Tibial artery (tissue), 4 donors: Measurements from ENCODE around the gene ZNF160.
"Not testable (repeated sequence)": the region's sequence is repeated elsewhere in the genome, so short reads cannot be mapped to it uniquely, and the experiment has no call there.

Source experiments
- DNase-seq, 2 donors: peaks; one replicate each; pipeline ENCODE4 v3.0.0-alpha.2; 2019
- H3K27ac ChIP-seq, 2 donors: fragments of 200-600 bp; sonication (generic) in 1 of 2; 1 replicate in 1 of 2; 2 replicates in 1 of 2; pipeline ENCODE4 v1.5.1; 2018 to 2019; ENCODE audit warnings: mild to moderate bottlenecking in 1 of 2
- H3K27me3 ChIP-seq, 2 donors: fragments of 200-600 bp; sonication (generic) in 1 of 2; one replicate each; pipeline versions ENCODE4 v1.5.1 to v1.6.0; 2016 to 2019
- H3K36me3 ChIP-seq, 3 donors: fragments of 200-600 bp; sonication (generic) in 2 of 3; one replicate each; pipeline ENCODE4 v1.5.1; 2016 to 2019; ENCODE audit warnings: mild to moderate bottlenecking in 2 of 3
- H3K4me1 ChIP-seq, 4 donors: fragments of 200-600 bp; sonication (generic) in 2 of 4; 1 replicate in 3 of 4; 2 replicates in 1 of 4; pipeline ENCODE4 v1.5.1; 2016 to 2019
- H3K4me3 ChIP-seq, 2 donors: fragments of 200-600 bp; sonication (generic) in 1 of 2; 1 replicate in 1 of 2; 2 replicates in 1 of 2; pipeline ENCODE4 v1.5.1; 2018 to 2019; ENCODE audit warnings: mild to moderate bottlenecking in 2 of 2
- H3K9me3 ChIP-seq, 3 donors: fragments of 200-600 bp; sonication (generic) in 1 of 3; one replicate each; pipeline ENCODE4 v1.5.1; 2016 to 2019
- intact Hi-C: fragments of 100-400 bp; cut with DNase I; formaldehyde crosslinking; loops from one replicate; pipeline ENCODE4 v1.15.0; 2023; ENCODE audit warnings: low total_unique reads
- TF ChIP-seq, protein P1 (sequence below), 2 experiments: fragments of 200-600 bp in 1 of 2; fragments of 450-650 bp in 1 of 2; IDR thresholded peaks; one replicate each; pipeline ENCODE4 v1.5.1; 2017 to 2019; ENCODE audit warnings: antibody characterized with exemption in 2 of 2, mild to moderate bottlenecking in 1 of 2, moderate library complexity in 1 of 2

Gene ZNF160

DNA sequence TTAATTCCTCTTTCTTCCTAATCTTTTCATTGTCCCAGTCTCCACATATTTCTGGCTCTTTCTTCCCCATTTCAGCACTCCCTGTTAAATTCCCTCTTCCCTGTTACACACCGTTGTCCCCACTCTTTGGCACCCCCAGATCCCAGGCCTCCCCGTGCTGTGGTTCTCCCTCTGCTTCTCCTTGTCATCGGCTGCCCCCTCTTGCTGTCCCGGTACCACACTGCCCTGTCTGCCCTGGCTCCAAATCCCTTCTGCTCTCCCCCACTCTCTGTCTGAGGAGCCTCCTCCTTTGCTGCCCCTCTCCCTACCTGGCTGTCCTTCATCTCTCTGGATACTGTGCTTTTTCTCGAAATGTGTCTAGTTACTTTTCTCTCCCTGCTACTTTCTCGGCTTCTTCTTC, 28.5 kb upstream of the ZNF160 start:
- no peak for DNase-seq
- Histone ChIP-seq H3K27me3 (no peaks in the 10 kb centered on the region), H3K27ac (peak overlapping the region in 1 of 2 donors; percentile 76), H3K36me3 (no peaks in the 10 kb centered on the region), H3K4me1 (peaks cover 0 to 14% (median 12%) of the 10 kb centered on the region in 4 donors), H3K4me3 (peak overlapping the region; percentile 61 to 66), H3K9me3 (peaks cover 0 to 8% (median under 1%) of the 10 kb centered on the region in 3 donors)
- intact Hi-C loops = no loop called here
- TF ChIP-seq, protein P1, sequence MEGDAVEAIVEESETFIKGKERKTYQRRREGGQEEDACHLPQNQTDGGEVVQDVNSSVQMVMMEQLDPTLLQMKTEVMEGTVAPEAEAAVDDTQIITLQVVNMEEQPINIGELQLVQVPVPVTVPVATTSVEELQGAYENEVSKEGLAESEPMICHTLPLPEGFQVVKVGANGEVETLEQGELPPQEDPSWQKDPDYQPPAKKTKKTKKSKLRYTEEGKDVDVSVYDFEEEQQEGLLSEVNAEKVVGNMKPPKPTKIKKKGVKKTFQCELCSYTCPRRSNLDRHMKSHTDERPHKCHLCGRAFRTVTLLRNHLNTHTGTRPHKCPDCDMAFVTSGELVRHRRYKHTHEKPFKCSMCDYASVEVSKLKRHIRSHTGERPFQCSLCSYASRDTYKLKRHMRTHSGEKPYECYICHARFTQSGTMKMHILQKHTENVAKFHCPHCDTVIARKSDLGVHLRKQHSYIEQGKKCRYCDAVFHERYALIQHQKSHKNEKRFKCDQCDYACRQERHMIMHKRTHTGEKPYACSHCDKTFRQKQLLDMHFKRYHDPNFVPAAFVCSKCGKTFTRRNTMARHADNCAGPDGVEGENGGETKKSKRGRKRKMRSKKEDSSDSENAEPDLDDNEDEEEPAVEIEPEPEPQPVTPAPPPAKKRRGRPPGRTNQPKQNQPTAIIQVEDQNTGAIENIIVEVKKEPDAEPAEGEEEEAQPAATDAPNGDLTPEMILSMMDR (IDR thresholded peaks at IDR 0.05) = no peak

DNA sequence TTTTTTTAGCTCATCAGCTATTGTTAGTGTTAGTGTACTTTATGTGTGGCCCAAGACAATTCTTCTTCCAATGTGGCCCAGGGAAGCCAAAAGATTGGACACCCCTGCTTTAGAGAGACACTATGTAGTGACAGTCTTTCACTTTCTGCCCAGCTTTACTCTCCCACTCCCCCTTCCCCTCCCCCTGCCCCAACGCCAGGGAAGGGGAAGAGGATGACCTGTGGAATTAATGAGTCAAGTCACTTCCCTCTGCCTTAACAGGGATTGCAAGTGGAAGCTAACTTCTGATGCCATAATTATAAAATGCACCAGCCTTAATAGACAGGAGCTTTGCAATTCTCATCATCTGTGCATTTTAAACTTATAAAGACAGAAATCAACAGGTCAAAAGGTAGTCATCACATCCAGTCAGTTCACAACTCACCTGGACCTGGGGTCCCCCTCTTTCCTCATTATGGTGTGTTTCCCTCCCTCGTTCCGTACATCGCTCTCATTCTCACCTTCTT, 27.9 kb upstream of the ZNF160 start:
- intact Hi-C loops = no loop called here
- no peaks in the 10 kb centered on the region for H3K27me3 ChIP-seq
- no peak for DNase-seq
- no peak overlapping the region for H3K4me3 ChIP-seq
- no peak overlapping the region for H3K27ac ChIP-seq
- TF ChIP-seq, protein P1 (IDR thresholded peaks at IDR 0.05) = no peak
- H3K9me3 ChIP-seq = peaks cover 0 to 3% (median 0%) of the 10 kb centered on the region in 3 donors
- H3K36me3 ChIP-seq = no peaks in the 10 kb centered on the region
- H3K4me1 ChIP-seq = peaks cover 0 to 14% (median 12%) of the 10 kb centered on the region in 4 donors

- no peak for DNase-seq
- no peak overlapping the region for H3K4me3 ChIP-seq
- peaks cover 0 to 14% (median 12%) of the 10 kb centered on the region in 4 donors for H3K4me1 ChIP-seq
- H3K27me3 ChIP-seq = no peaks in the 10 kb centered on the region
- intact Hi-C loops = no loop called here
- H3K36me3 ChIP-seq = no peaks in the 10 kb centered on the region
- no peaks in the 10 kb centered on the region for H3K9me3 ChIP-seq
- TF ChIP-seq, protein P1 (IDR thresholded peaks at IDR 0.05) = no peak
- no peak overlapping the region for H3K27ac ChIP-seq
Measured at GRCh38 chr19:53130506-53130905, 27.3 kb upstream of the ZNF160 start.

GRCh38 chr19:53126733-53127526, 23.7 kb upstream of the ZNF160 start:
- peaks cover 0 to 14% (median 0%) of the 10 kb centered on the region in 3 donors for H3K36me3 ChIP-seq
- H3K27ac ChIP-seq, H3K9me3 ChIP-seq, intact Hi-C loops, DNase-seq, H3K4me3 ChIP-seq, H3K27me3 ChIP-seq: not testable (repeated sequence)
- peaks cover 0 to 10% (median 9%) of the 10 kb centered on the region in 4 donors for H3K4me1 ChIP-seq

GRCh38 chr19:53123400-53123799, 20.2 kb upstream of the ZNF160 start:
- no peaks in the 10 kb centered on the region for H3K9me3 ChIP-seq
- H3K4me1 ChIP-seq = no peaks in the 10 kb centered on the region
- no peak overlapping the region for H3K4me3 ChIP-seq
- TF ChIP-seq, protein P1 (IDR thresholded peaks at IDR 0.05) = no peak
- H3K36me3 ChIP-seq = peaks cover 0 to 23% (median 5%) of the 10 kb centered on the region in 3 donors
- no peaks in the 10 kb centered on the region for H3K27me3 ChIP-seq
- no peak for DNase-seq
- no peak overlapping the region for H3K27ac ChIP-seq
- intact Hi-C loops = no loop called here

GRCh38 chr19:53112286-53112685, 9.1 kb upstream of the ZNF160 start:
- intact Hi-C loops = no loop called here
- H3K4me1 ChIP-seq = no peaks in the 10 kb centered on the region
- H3K36me3 ChIP-seq = peaks cover 72 to 81% (median 78%) of the 10 kb centered on the region in 3 donors
- H3K27ac ChIP-seq = no peak overlapping the region
- no peaks in the 10 kb centered on the region for H3K27me3 ChIP-seq
- DNase-seq = no peak
- no peak overlapping the region for H3K4me3 ChIP-seq
- peaks cover 0 to 11% (median 3%) of the 10 kb centered on the region in 3 donors for H3K9me3 ChIP-seq
- TF ChIP-seq, protein P1 (IDR thresholded peaks at IDR 0.05) = no peak
